DND-41 (cell line): ENCODE results near the gene MECP2.

ENCODE experiments used
- EZH2 ChIP-seq: IDR thresholded peaks from 3 replicates; pipeline ENCODE4 v1.6.1; 2012; ENCODE audit warnings: borderline replicate concordance, low read depth, mild to moderate bottlenecking, moderate library complexity, low read length, inconsistent platforms; ENCODE audit not compliant: severe bottlenecking
- TF ChIP-seq, protein P1 (sequence below): IDR thresholded peaks from 2 replicates; pipeline ENCODE4 v1.5.1; 2012; ENCODE audit warnings: borderline replicate concordance, low read length, moderate library complexity, mild to moderate bottlenecking; ENCODE audit not compliant: poor library complexity, severe bottlenecking; ENCODE audit errors: extremely low read depth

DNA sequence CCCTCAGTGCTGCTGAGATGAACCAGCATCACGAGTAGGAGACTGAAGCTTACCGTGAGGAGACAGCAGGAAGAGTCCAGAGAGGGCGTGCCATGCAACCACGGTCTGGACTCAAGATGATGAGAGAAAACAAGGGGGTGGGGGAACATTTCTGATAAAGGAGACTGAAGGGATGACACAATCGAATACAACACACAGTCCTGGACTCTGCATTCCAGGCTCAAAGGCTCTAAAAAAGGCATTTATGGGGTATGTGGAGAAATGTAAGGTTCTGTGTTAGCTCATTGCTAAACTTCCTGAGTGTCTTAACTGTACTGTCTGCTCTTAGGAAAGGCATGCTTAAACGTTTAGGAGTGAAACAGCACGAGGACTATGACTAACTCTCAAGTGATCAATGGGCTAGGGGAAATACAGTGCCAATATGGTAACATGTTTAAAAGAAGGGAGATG is 57.2 kb downstream of the MECP2 start:
- TF ChIP-seq, protein P1, sequence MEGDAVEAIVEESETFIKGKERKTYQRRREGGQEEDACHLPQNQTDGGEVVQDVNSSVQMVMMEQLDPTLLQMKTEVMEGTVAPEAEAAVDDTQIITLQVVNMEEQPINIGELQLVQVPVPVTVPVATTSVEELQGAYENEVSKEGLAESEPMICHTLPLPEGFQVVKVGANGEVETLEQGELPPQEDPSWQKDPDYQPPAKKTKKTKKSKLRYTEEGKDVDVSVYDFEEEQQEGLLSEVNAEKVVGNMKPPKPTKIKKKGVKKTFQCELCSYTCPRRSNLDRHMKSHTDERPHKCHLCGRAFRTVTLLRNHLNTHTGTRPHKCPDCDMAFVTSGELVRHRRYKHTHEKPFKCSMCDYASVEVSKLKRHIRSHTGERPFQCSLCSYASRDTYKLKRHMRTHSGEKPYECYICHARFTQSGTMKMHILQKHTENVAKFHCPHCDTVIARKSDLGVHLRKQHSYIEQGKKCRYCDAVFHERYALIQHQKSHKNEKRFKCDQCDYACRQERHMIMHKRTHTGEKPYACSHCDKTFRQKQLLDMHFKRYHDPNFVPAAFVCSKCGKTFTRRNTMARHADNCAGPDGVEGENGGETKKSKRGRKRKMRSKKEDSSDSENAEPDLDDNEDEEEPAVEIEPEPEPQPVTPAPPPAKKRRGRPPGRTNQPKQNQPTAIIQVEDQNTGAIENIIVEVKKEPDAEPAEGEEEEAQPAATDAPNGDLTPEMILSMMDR, result no peak
- no peak for TF ChIP-seq EZH2
